ENCODE results near the gene SEC16A. TPM values are rescaled to one million over a fixed set of nuclear protein-coding genes. Genes with fewer than 3 reads are reported as not detected.

The SEC16A gene
- total RNA-seq, 1 experiment from 2014 or later = 85.8 TPM

GRCh38 chr9:136496801-136497620, 14.2 kb upstream of the SEC16A start:
- Mint-ChIP-seq H3K4me1 (ENCODE audit: insufficient read depth, unreplicated experiment) (no peaks in the 10 kb centered on the region), H3K27me3 (ENCODE audit: insufficient read depth, unreplicated experiment) (no peaks in the 10 kb centered on the region), H3K36me3 (ENCODE audit: insufficient read depth, unreplicated experiment) (peaks cover 58% of the 10 kb centered on the region), H3K9me3 (ENCODE audit: unreplicated experiment) (no peaks in the 10 kb centered on the region), H3K4me3 (ENCODE audit: unreplicated experiment) (no peak overlapping the region), H3K27ac (ENCODE audit: low read depth, unreplicated experiment) (no peak overlapping the region)
- BruUV-seq (replicated peaks) = no TSS peak
- no peak for TF ChIP-seq CTCF (IDR thresholded peaks at IDR 0.05; ENCODE audit: unreplicated experiment)
- POLR2A ChIA-PET = interaction anchor here (1.8 kb wide), 1 partner anchor 11 kb away, joined by 5 read pairs; no protein-coding TSS in a partner anchor
- CTCF ChIA-PET = interaction anchor here (1.3 kb wide), 1 partner anchor 128 kb away, joined by 4 read pairs; no protein-coding TSS in a partner anchor
- intact Hi-C loops (cut with micrococcal nuclease) = no loop called here
- DNase-seq (ENCODE audit: unreplicated experiment) = no peak

- H3K27ac Mint-ChIP-seq (ENCODE audit: low read depth, unreplicated experiment) = no peak overlapping the region
- TF ChIP-seq CTCF (IDR thresholded peaks at IDR 0.05; ENCODE audit: unreplicated experiment) = no peak
- intact Hi-C loops (cut with micrococcal nuclease) = no loop called here
- H3K27me3 Mint-ChIP-seq (ENCODE audit: insufficient read depth, unreplicated experiment) = no peaks in the 10 kb centered on the region
- H3K4me3 Mint-ChIP-seq (ENCODE audit: unreplicated experiment) = no peak overlapping the region
- H3K9me3 Mint-ChIP-seq (ENCODE audit: unreplicated experiment) = no peaks in the 10 kb centered on the region
- BruUV-seq (replicated peaks) = no TSS peak
- no peaks in the 10 kb centered on the region for H3K4me1 Mint-ChIP-seq (ENCODE audit: insufficient read depth, unreplicated experiment)
- POLR2A ChIA-PET = interaction anchor here (0.5 to 1.8 kb wide), 2 partner anchors 10 to 12 kb away, joined by 3 to 5 read pairs; no protein-coding TSS in a partner anchor
- no peak for DNase-seq (ENCODE audit: unreplicated experiment)
- H3K36me3 Mint-ChIP-seq (ENCODE audit: insufficient read depth, unreplicated experiment) = peaks cover 49% of the 10 kb centered on the region
- CTCF ChIA-PET = interaction anchor here (0.7 kb wide), 1 partner anchor 12 kb away, joined by 3 read pairs; no protein-coding TSS in a partner anchor
These were observed 13.3 kb upstream of the SEC16A start for GRCh38 chr9:136496181-136496580.

GRCh38 chr9:136495238-136495800, 12.5 kb upstream of the SEC16A start:
- H3K4me1 Mint-ChIP-seq (ENCODE audit: insufficient read depth, unreplicated experiment) = no peaks in the 10 kb centered on the region
- BruUV-seq (replicated peaks) = no TSS peak
- H3K36me3 Mint-ChIP-seq (ENCODE audit: insufficient read depth, unreplicated experiment) = peaks cover 41% of the 10 kb centered on the region
- ChIA-PET CTCF (no interaction called here), POLR2A (interaction anchor here (1.8 kb wide), 2 partner anchors 12 to 130 kb away, joined by 5 to 6 read pairs; no protein-coding TSS in a partner anchor)
- no peaks in the 10 kb centered on the region for H3K27me3 Mint-ChIP-seq (ENCODE audit: insufficient read depth, unreplicated experiment)
- H3K4me3 Mint-ChIP-seq (ENCODE audit: unreplicated experiment) = no peak overlapping the region
- intact Hi-C loops (cut with micrococcal nuclease) = no loop called here
- H3K27ac Mint-ChIP-seq (ENCODE audit: low read depth, unreplicated experiment) = no peak overlapping the region
- no peak for DNase-seq (ENCODE audit: unreplicated experiment)
- TF ChIP-seq CTCF (IDR thresholded peaks at IDR 0.05; ENCODE audit: unreplicated experiment) = no peak
- H3K9me3 Mint-ChIP-seq (ENCODE audit: unreplicated experiment) = no peaks in the 10 kb centered on the region

GRCh38 chr9:136494531-136495215, 11.8 kb upstream of the SEC16A start:
- CTCF ChIA-PET = no interaction called here
- Mint-ChIP-seq H3K27ac (ENCODE audit: low read depth, unreplicated experiment) (no peak overlapping the region), H3K27me3 (ENCODE audit: insufficient read depth, unreplicated experiment) (no peaks in the 10 kb centered on the region), H3K36me3 (ENCODE audit: insufficient read depth, unreplicated experiment) (peaks cover 39% of the 10 kb centered on the region), H3K4me1 (ENCODE audit: insufficient read depth, unreplicated experiment) (no peaks in the 10 kb centered on the region), H3K4me3 (ENCODE audit: unreplicated experiment) (no peak overlapping the region), H3K9me3 (ENCODE audit: unreplicated experiment) (no peaks in the 10 kb centered on the region)
- POLR2A ChIA-PET = interaction anchor here (1.8 kb wide), 2 partner anchors 13 to 130 kb away, joined by 5 to 6 read pairs; no protein-coding TSS in a partner anchor
- TF ChIP-seq CTCF (IDR thresholded peaks at IDR 0.05; ENCODE audit: unreplicated experiment) = no peak
- intact Hi-C loops (cut with micrococcal nuclease) = no loop called here
- DNase-seq (ENCODE audit: unreplicated experiment) = no peak
- BruUV-seq (replicated peaks) = TSS peak; percentile 35
